Nephron progenitor cell (in vitro differentiated cells): ENCODE results near the gene GINM1.

Experiments used
- DNase-seq: peaks from one replicate; pipeline ENCODE4 v3.0.0; 2021
- H3K27ac Mint-ChIP-seq: 2 replicates; pipeline ENCODE4 v1.8.0; 2021; ENCODE audit warnings: mild to moderate bottlenecking, moderate library complexity, mixed read lengths
- H3K27me3 Mint-ChIP-seq: 2 replicates; pipeline ENCODE4 v1.8.0; 2021; ENCODE audit warnings: mild to moderate bottlenecking, low read depth, mixed read lengths; ENCODE audit not compliant: poor library complexity
- H3K36me3 Mint-ChIP-seq: 2 replicates; pipeline ENCODE4 v1.8.0; 2021; ENCODE audit warnings: low read depth, mixed read lengths
- H3K4me1 Mint-ChIP-seq: 2 replicates; pipeline ENCODE4 v1.8.0; 2021; ENCODE audit warnings: mixed read lengths
- H3K4me3 Mint-ChIP-seq: 2 replicates; pipeline ENCODE4 v1.8.0; 2021; ENCODE audit warnings: mild to moderate bottlenecking, moderate library complexity, mixed read lengths
- H3K9me3 Mint-ChIP-seq: 2 replicates; pipeline ENCODE4 v1.8.0; 2021; ENCODE audit warnings: mild to moderate bottlenecking, moderate library complexity, mixed read lengths
- CTCF ChIP-seq: fragments of 200-600 bp; sonication (generic); IDR thresholded peaks from 2 replicates; pipeline ENCODE4 v1.5.0; 2021; ENCODE audit warnings: antibody characterized with exemption

GINM1 gene

GRCh38 chr6:149565527-149566409 is at the start of gene GINM1:
TSS of gene GINM1 (plus strand) at chr6:149566375. CDS start at chr6:149566415, 40 bp downstream.
- peak within 1 kb of the TSS; percentile 57 for H3K27ac Mint-ChIP-seq
- H3K36me3 Mint-ChIP-seq: no peaks in the 10 kb centered on the region
- no peaks in the 10 kb centered on the region for H3K9me3 Mint-ChIP-seq
- DNase-seq: peak; percentile 96
- H3K4me1 Mint-ChIP-seq: peaks cover 35% of the 10 kb centered on the region
- H3K4me3 Mint-ChIP-seq: peak within 1 kb of the TSS; percentile 91
- TF ChIP-seq CTCF: peak; percentile 66
- H3K27me3 Mint-ChIP-seq: peaks cover 35% of the 10 kb centered on the region

- Mint-ChIP-seq H3K36me3 (peaks cover 61% of the 10 kb centered on the region), H3K9me3 (no peaks in the 10 kb centered on the region)
Observed at GRCh38 chr6:149529650-149530049, 36.5 kb upstream of the GINM1 start.

GRCh38 chr6:149534742-149535141 is 31.4 kb upstream of the GINM1 start:
- peaks cover 3% of the 10 kb centered on the region for H3K27me3 Mint-ChIP-seq
- no peaks in the 10 kb centered on the region for H3K4me1 Mint-ChIP-seq
- no peak for DNase-seq
- TF ChIP-seq CTCF: no peak
- H3K4me3 Mint-ChIP-seq: no peak overlapping the region
- H3K36me3 Mint-ChIP-seq: peaks cover 70% of the 10 kb centered on the region
- H3K27ac Mint-ChIP-seq: no peak overlapping the region
- no peaks in the 10 kb centered on the region for H3K9me3 Mint-ChIP-seq

More at GRCh38 chr6:149529650-149530049, 36.5 kb upstream of the GINM1 start:
- no peak for DNase-seq
- Mint-ChIP-seq H3K27ac (peak overlapping the region; percentile 36), H3K27me3 (peaks cover 3% of the 10 kb centered on the region), H3K4me3 (no peak overlapping the region), H3K4me1 (no peaks in the 10 kb centered on the region)
- no peak for TF ChIP-seq CTCF

- Mint-ChIP-seq H3K36me3 (peaks cover 44% of the 10 kb centered on the region), H3K9me3 (no peaks in the 10 kb centered on the region), H3K4me1 (peaks cover 32% of the 10 kb centered on the region), H3K27me3 (no peaks in the 10 kb centered on the region), H3K4me3 (no peak overlapping the region), H3K27ac (no peak overlapping the region)
- no peak for DNase-seq
- TF ChIP-seq CTCF: no peak
Observed at GRCh38 chr6:149541139-149541538, 25.0 kb upstream of the GINM1 start.

GRCh38 chr6:149544646-149545257 is 21.4 kb upstream of the GINM1 start:
- Mint-ChIP-seq H3K36me3 (peaks cover 18% of the 10 kb centered on the region), H3K4me3 (peak overlapping the region; percentile 92), H3K4me1 (peaks cover 36% of the 10 kb centered on the region), H3K9me3 (no peaks in the 10 kb centered on the region), H3K27me3 (peaks cover 20% of the 10 kb centered on the region), H3K27ac (peak overlapping the region; percentile 100)
- DNase-seq: no peak
- TF ChIP-seq CTCF: no peak
